Measurements from ENCODE around the gene RPL5.

Gene RPL5

DNA sequence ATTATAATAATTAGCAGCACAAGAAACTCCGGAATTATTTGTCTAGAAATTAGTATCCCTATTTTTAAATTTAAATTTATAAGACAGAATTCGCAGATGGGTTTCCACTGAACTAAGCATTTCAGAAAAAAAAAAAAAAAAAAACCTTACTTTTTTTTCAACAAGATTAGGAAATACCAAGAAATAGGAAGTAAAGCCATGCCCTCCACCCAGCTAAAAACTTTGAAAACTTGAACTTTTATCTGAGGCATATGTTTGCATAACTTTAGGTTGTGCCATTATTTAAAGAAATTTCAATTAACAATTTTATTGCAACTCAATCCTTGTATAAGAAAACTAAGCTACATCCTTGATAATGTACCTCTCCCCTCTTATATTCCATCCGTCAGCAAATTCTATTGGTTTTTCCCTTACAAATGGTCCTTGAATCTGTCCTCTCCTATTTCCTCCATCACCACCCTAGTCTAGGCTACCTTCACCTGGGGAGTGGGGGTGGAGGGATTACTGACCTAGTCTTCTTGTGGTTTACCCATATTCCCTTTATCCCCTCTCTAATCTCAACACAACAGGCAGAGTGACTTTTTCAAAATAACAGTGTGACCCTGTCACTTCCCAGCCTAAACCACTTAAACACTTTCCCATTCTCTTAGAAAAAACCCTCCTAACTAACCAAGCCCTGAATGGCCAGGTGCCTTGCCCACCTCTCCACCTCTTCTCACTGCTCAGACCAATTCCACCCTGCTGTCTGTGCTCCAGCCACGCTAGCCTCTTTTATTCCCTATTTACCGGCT is 45.5 kb upstream of the RPL5 start:
- no peak overlapping the region for H3K27ac ChIP-seq
- H3K4me3 ChIP-seq (ENCODE audit: low read depth, low read length) = no peak overlapping the region

GRCh38 chr1:92790081-92790480 is 41.8 kb upstream of the RPL5 start:
- H3K4me3 ChIP-seq (ENCODE audit: low read depth, low read length) = no peak overlapping the region
- no peak overlapping the region for H3K27ac ChIP-seq
- H3K9ac ChIP-seq = no peak overlapping the region
- no peaks in the 10 kb centered on the region for H3K9me3 ChIP-seq (ENCODE audit: control insufficient read depth, low read length)
- H3K27me3 ChIP-seq (ENCODE audit: control insufficient read depth, insufficient read depth, low read length) = no peaks in the 10 kb centered on the region
- no peak overlapping the region for H3K4me2 ChIP-seq (ENCODE audit: low read length)
- H3K36me3 ChIP-seq (ENCODE audit: control insufficient read depth, insufficient read depth, low read length) = no peaks in the 10 kb centered on the region
- no peaks in the 10 kb centered on the region for H3K79me2 ChIP-seq
- H2AFZ ChIP-seq = no peak overlapping the region
- H3K4me1 ChIP-seq = no peaks in the 10 kb centered on the region
- TF ChIP-seq, protein P1, sequence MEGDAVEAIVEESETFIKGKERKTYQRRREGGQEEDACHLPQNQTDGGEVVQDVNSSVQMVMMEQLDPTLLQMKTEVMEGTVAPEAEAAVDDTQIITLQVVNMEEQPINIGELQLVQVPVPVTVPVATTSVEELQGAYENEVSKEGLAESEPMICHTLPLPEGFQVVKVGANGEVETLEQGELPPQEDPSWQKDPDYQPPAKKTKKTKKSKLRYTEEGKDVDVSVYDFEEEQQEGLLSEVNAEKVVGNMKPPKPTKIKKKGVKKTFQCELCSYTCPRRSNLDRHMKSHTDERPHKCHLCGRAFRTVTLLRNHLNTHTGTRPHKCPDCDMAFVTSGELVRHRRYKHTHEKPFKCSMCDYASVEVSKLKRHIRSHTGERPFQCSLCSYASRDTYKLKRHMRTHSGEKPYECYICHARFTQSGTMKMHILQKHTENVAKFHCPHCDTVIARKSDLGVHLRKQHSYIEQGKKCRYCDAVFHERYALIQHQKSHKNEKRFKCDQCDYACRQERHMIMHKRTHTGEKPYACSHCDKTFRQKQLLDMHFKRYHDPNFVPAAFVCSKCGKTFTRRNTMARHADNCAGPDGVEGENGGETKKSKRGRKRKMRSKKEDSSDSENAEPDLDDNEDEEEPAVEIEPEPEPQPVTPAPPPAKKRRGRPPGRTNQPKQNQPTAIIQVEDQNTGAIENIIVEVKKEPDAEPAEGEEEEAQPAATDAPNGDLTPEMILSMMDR (IDR thresholded peaks at IDR 0.05) = no peak

More for the DNA sequence above, 45.5 kb upstream of the RPL5 start:
- no peak overlapping the region for H3K9ac ChIP-seq
- H3K4me2 ChIP-seq (ENCODE audit: low read length) = no peak overlapping the region
- peaks cover 9% of the 10 kb centered on the region for H3K79me2 ChIP-seq
- no peaks in the 10 kb centered on the region for H3K9me3 ChIP-seq (ENCODE audit: control insufficient read depth, low read length)
- H3K4me1 ChIP-seq = no peaks in the 10 kb centered on the region
- no peaks in the 10 kb centered on the region for H3K27me3 ChIP-seq (ENCODE audit: control insufficient read depth, insufficient read depth, low read length)
- no peak overlapping the region for H2AFZ ChIP-seq
- TF ChIP-seq, protein P1 (IDR thresholded peaks at IDR 0.05) = no peak
- H3K36me3 ChIP-seq (ENCODE audit: control insufficient read depth, insufficient read depth, low read length) = no peaks in the 10 kb centered on the region

- Histone ChIP-seq H3K4me1 (no peaks in the 10 kb centered on the region), H3K27ac (no peak overlapping the region), H3K27me3 (ENCODE audit: control insufficient read depth, insufficient read depth, low read length) (no peaks in the 10 kb centered on the region), H3K9me3 (ENCODE audit: control insufficient read depth, low read length) (no peaks in the 10 kb centered on the region), H2AFZ (no peak overlapping the region), H3K79me2 (no peaks in the 10 kb centered on the region), H3K4me2 (ENCODE audit: low read length) (no peak overlapping the region), H3K36me3 (ENCODE audit: control insufficient read depth, insufficient read depth, low read length) (no peaks in the 10 kb centered on the region), H3K9ac (no peak overlapping the region), H3K4me3 (ENCODE audit: low read depth, low read length) (no peak overlapping the region)
- TF ChIP-seq, protein P1 (IDR thresholded peaks at IDR 0.05) = no peak
These were observed 41.0 kb upstream of the RPL5 start for GRCh38 chr1:92790867-92791266.

- no peaks in the 10 kb centered on the region for H3K9me3 ChIP-seq (ENCODE audit: control insufficient read depth, low read length)
- no peak overlapping the region for H3K9ac ChIP-seq
- H3K27me3 ChIP-seq (ENCODE audit: control insufficient read depth, insufficient read depth, low read length) = no peaks in the 10 kb centered on the region
- H3K27ac ChIP-seq = no peak overlapping the region
- TF ChIP-seq, protein P1 (IDR thresholded peaks at IDR 0.05) = no peak
- no peaks in the 10 kb centered on the region for H3K79me2 ChIP-seq
- no peaks in the 10 kb centered on the region for H3K4me1 ChIP-seq
- no peak overlapping the region for H3K4me3 ChIP-seq (ENCODE audit: low read depth, low read length)
- no peaks in the 10 kb centered on the region for H3K36me3 ChIP-seq (ENCODE audit: control insufficient read depth, insufficient read depth, low read length)
- no peak overlapping the region for H3K4me2 ChIP-seq (ENCODE audit: low read length)
- H2AFZ ChIP-seq = no peak overlapping the region
These were observed 40.3 kb upstream of the RPL5 start for GRCh38 chr1:92791487-92792066.

All from parathyroid adenoma (tissue), 2 donors.